Coronary artery (tissue), 2 donors: ENCODE measurements around the gene PROK2.

Experiments used
- DNase-seq: peaks from one replicate; pipeline ENCODE4 v3.0.0-alpha.2; 2017; ENCODE audit warnings: low spot score
- H3K27ac ChIP-seq, 2 donors: fragments of 200-600 bp; sonication (generic); one replicate each; pipeline ENCODE4 v1.5.1; 2016 to 2019
- H3K4me3 ChIP-seq: fragments of 200-600 bp; sonication (generic); 2 replicates; pipeline ENCODE4 v1.5.1; 2016; ENCODE audit warnings: mild to moderate bottlenecking, moderate library complexity
- CTCF ChIP-seq: fragments of 200-600 bp; sonication (generic); IDR thresholded peaks from one replicate; pipeline ENCODE4 v1.5.1; 2019; ENCODE audit warnings: antibody characterized with exemption

Gene PROK2

GRCh38 chr3:71815340-71816067 is 30.6 kb upstream of the PROK2 start:
- Histone ChIP-seq H3K27ac (no peak overlapping the region), H3K4me3 (no peak overlapping the region)
- TF ChIP-seq CTCF: no peak
- DNase-seq: no peak

- Histone ChIP-seq H3K4me3 (no peak overlapping the region), H3K27ac (no peak overlapping the region)
- TF ChIP-seq CTCF: no peak
These were observed 28.8 kb upstream of the PROK2 start for GRCh38 chr3:71813704-71814103.

DNA sequence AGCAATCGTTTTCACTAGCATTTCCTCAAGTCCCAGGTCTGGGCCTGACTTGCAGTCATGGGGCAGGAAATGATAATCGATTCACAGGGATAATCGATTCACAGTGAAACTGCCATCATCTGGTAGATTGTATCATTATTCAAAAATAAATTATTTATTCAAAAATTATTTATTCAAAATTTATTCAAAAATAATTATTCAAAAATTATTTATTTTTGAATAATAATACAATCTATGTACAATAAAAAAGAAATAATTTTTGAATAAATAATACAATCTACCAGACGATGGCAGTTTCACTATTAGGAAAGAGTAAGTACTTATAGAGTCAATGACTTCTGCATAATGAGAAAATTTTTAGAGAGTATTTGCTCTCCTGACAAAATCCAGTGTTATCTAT is 28.1 kb upstream of the PROK2 start:
- H3K4me3 ChIP-seq: no peak overlapping the region
- no peak overlapping the region for H3K27ac ChIP-seq
- TF ChIP-seq CTCF: no peak
- no peak for DNase-seq

More at GRCh38 chr3:71813704-71814103, 28.8 kb upstream of the PROK2 start:
- no peak for DNase-seq

DNA sequence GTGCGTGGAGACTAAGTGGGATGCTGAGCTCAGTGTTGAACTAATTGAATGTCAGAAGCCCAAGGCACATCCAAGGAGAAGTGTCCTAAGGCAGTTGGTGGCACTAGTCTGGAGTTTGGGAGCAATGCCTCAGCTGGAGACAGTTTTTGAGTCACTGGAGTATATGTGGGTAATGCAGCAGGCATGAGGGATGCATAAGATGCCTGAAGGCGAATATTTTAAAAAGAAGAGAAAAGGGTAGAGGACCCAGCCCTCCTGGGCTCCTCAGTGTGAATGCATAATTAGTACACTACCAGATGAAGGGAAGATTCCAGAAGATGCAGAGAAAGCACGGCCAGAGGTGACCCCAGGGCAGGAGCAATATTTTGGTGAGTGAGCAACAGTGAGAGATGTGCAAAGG is 25.1 kb upstream of the PROK2 start:
- TF ChIP-seq CTCF: no peak
- Histone ChIP-seq H3K27ac (no peak overlapping the region), H3K4me3 (no peak overlapping the region)
- no peak for DNase-seq

- Histone ChIP-seq H3K27ac (no peak overlapping the region), H3K4me3 (no peak overlapping the region)
- no peak for TF ChIP-seq CTCF
- no peak for DNase-seq
These were observed 24.5 kb upstream of the PROK2 start for GRCh38 chr3:71809321-71810026.

GRCh38 chr3:71806736-71807135 is 21.8 kb upstream of the PROK2 start:
- no peak overlapping the region for H3K4me3 ChIP-seq
- no peak for TF ChIP-seq CTCF
- H3K27ac ChIP-seq: no peak overlapping the region
- no peak for DNase-seq

DNA sequence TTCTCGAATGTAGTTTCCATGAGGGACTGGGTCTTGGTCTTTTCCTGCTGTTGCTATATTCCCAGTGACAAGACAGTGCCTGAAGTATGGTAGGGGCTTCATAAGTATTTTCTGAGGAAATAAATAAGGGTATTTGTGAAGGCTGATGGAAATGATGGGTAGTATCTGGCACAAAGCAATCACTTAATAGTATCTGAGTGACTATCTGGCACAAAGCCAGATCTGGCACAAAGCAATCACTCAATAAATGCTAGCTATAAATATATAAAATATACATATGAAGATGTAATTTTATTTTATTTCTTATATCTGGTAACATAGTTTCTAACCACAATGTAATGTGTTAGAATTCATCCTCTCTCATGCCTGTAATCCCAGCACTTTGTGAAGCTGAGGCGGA is 20.7 kb upstream of the PROK2 start:
- no peak for TF ChIP-seq CTCF
- DNase-seq: no peak
- Histone ChIP-seq H3K4me3 (no peak overlapping the region), H3K27ac (no peak overlapping the region)
